NCI-H524 treated with DMSO at 0.1 percent for 48 hours (cell line): Measurements from ENCODE around the gene KLK2.

ENCODE experiments used
- DNase-seq: peaks from one replicate; lab custom pipeline; 2025; lab: John Stamatoyannopoulos, UW

KLK2 gene

GRCh38 chr19:50850738-50851137 is 22.5 kb upstream of the KLK2 start:
- DNase-seq, result no peak

DNA sequence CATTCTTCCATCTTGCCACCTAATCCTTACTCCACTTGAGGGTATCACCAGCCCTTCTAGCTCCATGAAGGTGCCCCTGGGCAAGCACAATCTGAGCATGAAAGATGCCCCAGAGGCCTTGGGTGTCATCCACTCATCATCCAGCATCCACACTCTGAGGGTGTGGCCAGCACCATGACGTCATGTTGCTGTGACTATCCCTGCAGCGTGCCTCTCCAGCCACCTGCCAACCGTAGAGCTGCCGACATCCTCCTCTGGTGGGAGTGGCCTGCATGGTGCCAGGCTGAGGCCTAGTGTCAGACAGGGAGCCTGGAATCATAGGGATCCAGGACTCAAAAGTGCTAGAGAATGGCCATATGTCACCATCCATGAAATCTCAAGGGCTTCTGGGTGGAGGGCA is 21.6 kb upstream of the KLK2 start:
- DNase-seq, result no peak

GRCh38 chr19:50854636-50855410 is 18.4 kb upstream of the KLK2 start, which contains the start of gene KLK3:
Gene KLK3 (plus strand): TSS chr19:50854915. CDS start chr19:50854956, 41 bp downstream.
- no peak for DNase-seq

- DNase-seq, result no peak
Observed at GRCh38 chr19:50857366-50857765, 15.9 kb upstream of the KLK2 start.

GRCh38 chr19:50858886-50859285 is 14.4 kb upstream of the KLK2 start:
- no peak for DNase-seq

DNA sequence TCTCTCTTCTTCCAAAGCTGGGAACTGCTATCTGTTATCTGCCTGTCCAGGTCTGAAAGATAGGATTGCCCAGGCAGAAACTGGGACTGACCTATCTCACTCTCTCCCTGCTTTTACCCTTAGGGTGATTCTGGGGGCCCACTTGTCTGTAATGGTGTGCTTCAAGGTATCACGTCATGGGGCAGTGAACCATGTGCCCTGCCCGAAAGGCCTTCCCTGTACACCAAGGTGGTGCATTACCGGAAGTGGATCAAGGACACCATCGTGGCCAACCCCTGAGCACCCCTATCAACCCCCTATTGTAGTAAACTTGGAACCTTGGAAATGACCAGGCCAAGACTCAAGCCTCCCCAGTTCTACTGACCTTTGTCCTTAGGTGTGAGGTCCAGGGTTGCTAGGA is 13.4 kb upstream of the KLK2 start:
- DNase-seq, result no peak

- DNase-seq, result no peak
Observed at GRCh38 chr19:50861010-50861409, 12.2 kb upstream of the KLK2 start.

DNA sequence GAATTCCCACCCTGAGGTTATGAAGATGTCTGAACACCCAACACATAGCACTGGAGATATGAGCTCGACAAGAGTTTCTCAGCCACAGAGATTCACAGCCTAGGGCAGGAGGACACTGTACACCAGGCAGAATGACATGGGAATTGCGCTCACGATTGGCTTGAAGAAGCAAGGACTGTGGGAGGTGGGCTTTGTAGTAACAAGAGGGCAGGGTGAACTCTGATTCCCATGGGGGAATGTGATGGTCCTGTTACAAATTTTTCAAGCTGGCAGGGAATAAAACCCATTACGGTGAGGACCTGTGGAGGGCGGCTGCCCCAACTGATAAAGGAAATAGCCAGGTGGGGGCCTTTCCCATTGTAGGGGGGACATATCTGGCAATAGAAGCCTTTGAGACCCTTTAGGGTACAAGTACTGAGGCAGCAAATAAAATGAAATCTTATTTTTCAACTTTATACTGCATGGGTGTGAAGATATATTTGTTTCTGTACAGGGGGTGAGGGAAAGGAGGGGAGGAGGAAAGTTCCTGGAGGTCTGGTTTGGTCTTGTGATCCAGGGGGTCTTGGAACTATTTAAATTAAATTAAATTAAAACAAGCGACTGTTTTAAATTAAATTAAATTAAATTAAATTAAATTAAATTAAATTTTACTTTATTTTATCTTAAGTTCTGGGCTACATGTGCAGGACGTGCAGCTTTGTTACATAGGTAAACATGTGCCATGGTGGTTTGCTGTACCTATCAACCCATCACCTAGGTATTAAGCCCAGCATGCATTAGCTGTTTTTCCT is 11.5 kb upstream of the KLK2 start:
- no peak for DNase-seq

- no peak for DNase-seq
Observed at GRCh38 chr19:50869479-50869878, 3.8 kb upstream of the KLK2 start.

DNA sequence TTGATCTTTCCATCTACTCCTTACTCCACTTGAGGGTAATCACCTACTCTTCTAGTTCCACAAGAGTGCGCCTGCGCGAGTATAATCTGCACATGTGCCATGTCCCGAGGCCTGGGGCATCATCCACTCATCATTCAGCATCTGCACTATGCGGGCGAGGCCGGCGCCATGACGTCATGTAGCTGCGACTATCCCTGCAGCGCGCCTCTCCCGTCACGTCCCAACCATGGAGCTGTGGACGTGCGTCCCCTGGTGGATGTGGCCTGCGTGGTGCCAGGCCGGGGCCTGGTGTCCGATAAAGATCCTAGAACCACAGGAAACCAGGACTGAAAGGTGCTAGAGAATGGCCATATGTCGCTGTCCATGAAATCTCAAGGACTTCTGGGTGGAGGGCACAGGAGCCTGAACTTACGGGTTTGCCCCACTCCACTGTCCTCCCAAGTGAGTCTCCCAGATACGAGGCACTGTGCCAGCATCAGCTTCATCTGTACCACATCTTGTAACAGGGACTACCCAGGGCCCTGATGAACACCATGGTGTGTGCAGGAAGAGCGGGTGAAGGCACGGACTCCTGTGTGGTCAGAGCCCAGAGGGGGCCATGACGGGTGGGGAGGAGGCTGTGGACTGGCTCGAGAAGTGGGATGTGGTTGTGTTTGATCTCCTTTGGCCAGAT is 2.7 kb upstream of the KLK2 start:
- no peak for DNase-seq

- no peak for DNase-seq
Observed at GRCh38 chr19:50874211-50874610, 972 bp downstream of the KLK2 start.

GRCh38 chr19:50875795-50876422 is 2.7 kb downstream of the KLK2 start:
- no peak for DNase-seq

DNA sequence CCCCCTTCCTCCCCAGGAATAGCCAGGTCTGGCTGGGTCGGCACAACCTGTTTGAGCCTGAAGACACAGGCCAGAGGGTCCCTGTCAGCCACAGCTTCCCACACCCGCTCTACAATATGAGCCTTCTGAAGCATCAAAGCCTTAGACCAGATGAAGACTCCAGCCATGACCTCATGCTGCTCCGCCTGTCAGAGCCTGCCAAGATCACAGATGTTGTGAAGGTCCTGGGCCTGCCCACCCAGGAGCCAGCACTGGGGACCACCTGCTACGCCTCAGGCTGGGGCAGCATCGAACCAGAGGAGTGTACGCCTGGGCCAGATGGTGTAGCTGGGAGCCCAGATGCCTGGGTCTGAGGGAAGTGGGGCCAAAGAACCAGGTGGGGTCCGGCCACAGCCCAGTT is 3.2 kb downstream of the KLK2 start:
- DNase-seq, result no peak

DNA sequence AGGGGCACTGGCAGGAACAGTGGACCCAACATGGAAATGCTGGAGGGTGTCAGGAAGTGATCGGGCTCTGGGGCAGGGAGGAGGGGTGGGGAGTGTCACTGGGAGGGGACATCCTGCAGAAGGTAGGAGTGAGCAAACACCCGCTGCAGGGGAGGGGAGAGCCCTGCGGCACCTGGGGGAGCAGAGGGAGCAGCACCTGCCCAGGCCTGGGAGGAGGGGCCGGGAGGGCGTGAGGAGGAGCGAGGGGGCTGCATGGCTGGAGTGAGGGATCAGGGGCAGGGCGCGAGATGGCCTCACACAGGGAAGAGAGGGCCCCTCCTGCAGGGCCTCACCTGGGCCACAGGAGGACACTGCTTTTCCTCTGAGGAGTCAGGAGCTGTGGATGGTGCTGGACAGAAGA is 4.1 kb downstream of the KLK2 start:
- DNase-seq, result no peak

GRCh38 chr19:50878851-50879250 is 5.6 kb downstream of the KLK2 start:
- DNase-seq, result no peak

DNA sequence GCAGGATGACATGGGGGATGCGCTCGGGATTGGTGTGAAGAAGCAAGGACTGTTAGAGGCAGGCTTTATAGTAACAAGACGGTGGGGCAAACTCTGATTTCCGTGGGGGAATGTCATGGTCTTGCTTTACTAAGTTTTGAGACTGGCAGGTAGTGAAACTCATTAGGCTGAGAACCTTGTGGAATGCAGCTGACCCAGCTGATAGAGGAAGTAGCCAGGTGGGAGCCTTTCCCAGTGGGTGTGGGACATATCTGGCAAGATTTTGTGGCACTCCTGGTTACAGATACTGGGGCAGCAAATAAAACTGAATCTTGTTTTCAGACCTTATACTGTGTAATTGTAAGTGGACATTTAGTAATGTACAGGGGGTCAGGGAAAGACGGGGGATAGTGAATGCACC is 7.0 kb downstream of the KLK2 start:
- no peak for DNase-seq

GRCh38 chr19:50882188-50882587 is 8.9 kb downstream of the KLK2 start:
- no peak for DNase-seq

DNA sequence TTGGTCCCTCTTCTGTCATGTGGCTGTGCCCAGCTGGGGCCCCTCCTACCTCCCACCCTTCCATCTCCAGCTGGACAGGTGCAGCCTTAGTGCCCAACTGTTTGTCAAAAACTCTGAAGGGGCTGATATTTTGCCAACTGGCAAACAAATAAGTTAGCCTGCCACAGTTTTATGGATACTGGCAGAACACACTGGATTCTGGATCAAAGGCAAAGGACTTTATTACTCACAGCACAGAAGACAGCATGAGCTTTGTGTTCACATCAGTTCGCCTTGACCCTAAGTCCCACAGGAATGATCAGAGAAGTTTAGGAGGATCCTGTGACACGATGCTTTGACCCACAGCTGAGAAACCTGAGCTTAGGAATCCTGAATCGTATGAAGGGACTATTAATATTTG is 16.4 kb downstream of the KLK2 start:
- DNase-seq, result no peak

DNA sequence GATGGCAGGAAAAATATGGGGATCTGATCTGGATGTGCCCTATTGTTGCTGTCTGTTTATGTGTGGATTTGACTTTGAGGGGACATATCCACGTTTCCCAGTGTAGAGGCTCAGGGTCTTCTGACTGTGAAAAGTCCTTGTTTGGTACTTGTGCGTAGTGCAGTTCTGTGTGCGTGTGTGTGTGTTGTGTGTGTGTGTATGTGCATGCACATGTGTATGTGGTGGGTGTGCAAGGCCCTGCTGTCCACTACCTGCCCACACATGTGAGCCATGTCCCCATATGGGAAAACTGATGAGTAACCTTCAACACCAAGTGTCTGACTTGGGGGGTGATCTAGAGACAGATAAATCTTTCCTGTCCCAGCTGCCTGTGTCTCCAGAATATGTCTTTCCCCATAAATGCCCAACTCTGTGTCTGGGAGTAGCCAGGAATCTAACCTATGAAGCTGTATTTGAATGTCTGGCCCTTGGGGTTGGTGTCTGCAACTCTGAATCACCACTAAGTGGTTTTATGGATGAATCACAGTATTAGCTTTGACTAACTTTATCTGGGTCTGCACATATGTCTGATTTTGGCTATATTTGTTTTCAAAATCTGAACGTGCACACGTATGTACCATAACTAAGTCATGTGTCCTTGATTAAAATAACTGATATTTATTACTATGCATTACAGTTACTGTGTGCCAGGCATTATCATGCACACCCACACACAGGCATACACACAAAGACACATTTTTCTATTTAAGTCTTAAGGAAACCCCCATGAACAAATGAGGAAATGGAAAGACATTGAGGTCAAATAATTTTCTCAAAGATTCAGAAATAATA is 17.4 kb downstream of the KLK2 start:
- no peak for DNase-seq

- no peak for DNase-seq
Observed at GRCh38 chr19:50891253-50891625, 18.0 kb downstream of the KLK2 start.

GRCh38 chr19:50893047-50893736 is 20.0 kb downstream of the KLK2 start:
- DNase-seq, result no peak
